ENCODE measurements around the gene FXN. TPM values are rescaled to one million over a fixed set of nuclear protein-coding genes. Genes with fewer than 3 reads are reported as not detected.
"Not testable (repeated sequence)": the region's sequence is repeated elsewhere in the genome, so short reads cannot be mapped to it uniquely, and the experiment has no call there.

FXN gene
- total and polyA plus RNA-seq, 2 donors (not counting 3 experiments of a cell fraction or from before 2014, with no cell fraction given): 18.2 to 21.2 TPM

GRCh38 chr9:69109152-69109551 is 73.6 kb downstream of the FXN start:
- POLR2A ChIA-PET: no interaction called here
- Histone ChIP-seq H3K79me2 (ENCODE audit: control insufficient read depth, insufficient read depth, low read length) (no peaks in the 10 kb centered on the region), H3K9me1 (replicated peaks; ENCODE audit: control insufficient read depth, extremely low read depth, insufficient read depth, low read length) (no peaks in the 10 kb centered on the region), H3K36me3 (ENCODE audit: control insufficient read depth in 2 of 2, extremely low read depth in 1 of 2, insufficient read depth in 2 of 2, low read length in 2 of 2) (no peaks in the 10 kb centered on the region), H3K27me3 (ENCODE audit: control insufficient read depth in 2 of 2, insufficient read depth in 2 of 2, low read length in 2 of 2) (no peaks in the 10 kb centered on the region), H4K20me1 (replicated peaks; ENCODE audit: control insufficient read depth, extremely low read depth, insufficient read depth, low read length) (no peaks in the 10 kb centered on the region), H3K9ac (replicated peaks; ENCODE audit: extremely low read depth, insufficient read depth, low read length) (no peak overlapping the region), H3K4me2 (ENCODE audit: insufficient read depth, low read length) (no peak overlapping the region), H3K4me1 (ENCODE audit: control insufficient read depth, extremely low read depth, insufficient read depth, low read length) (no peaks in the 10 kb centered on the region), H2AFZ (ENCODE audit: low read depth, low read length) (no peak overlapping the region), H3K27ac (ENCODE audit: insufficient read depth, low read depth, low read length) (no peak overlapping the region), H3K4me3 (replicated peaks in 1 of 3; ENCODE audit: insufficient read depth in 1 of 3, low read depth in 1 of 3, low read length in 3 of 3) (no peak overlapping the region), H3K9me3 (replicated peaks; ENCODE audit: control insufficient read depth, insufficient read depth, low read length) (no peaks in the 10 kb centered on the region)
- intact Hi-C loops (cut with micrococcal nuclease): no loop called here
- DNase-seq (ENCODE audit: low read depth, low spot score): no peak
- BruUV-seq (replicated peaks): no TSS peak
- no peak for TF ChIP-seq FOS (IDR thresholded peaks at IDR 0.05; ENCODE audit: borderline replicate concordance, insufficient read depth, low read length)
- no peak for TF ChIP-seq EZH2 (IDR thresholded peaks at IDR 0.05; ENCODE audit: borderline replicate concordance, low read depth, low read length, severe bottlenecking)
- TF ChIP-seq GATA2 (IDR thresholded peaks at IDR 0.05; ENCODE audit: insufficient read depth, insufficient read length, low read depth, low read length): no peak
- no peak for TF ChIP-seq JUN (IDR thresholded peaks at IDR 0.05; ENCODE audit: borderline replicate concordance, insufficient read depth, insufficient read length, low read depth)
- TF ChIP-seq MYC (IDR thresholded peaks at IDR 0.05; ENCODE audit: low read depth, low read length): no peak
- TF ChIP-seq CTCF (IDR thresholded peaks at IDR 0.05; ENCODE audit: extremely low read depth in 1 of 2, insufficient read depth in 1 of 2, low read depth in 1 of 2, low read length in 2 of 2): no peak
- TF ChIP-seq POLR2AphosphoS5 (IDR thresholded peaks at IDR 0.05; ENCODE audit: insufficient read depth, low read depth, low read length): no peak
- no peak for TF ChIP-seq MAX (IDR thresholded peaks at IDR 0.05; ENCODE audit: insufficient read depth, insufficient read length)
- TF ChIP-seq POLR2A (IDR thresholded peaks at IDR 0.05; ENCODE audit: low read depth, low read length): no peak
- dilution Hi-C loops (cut with MboI; ENCODE audit: extremely low pct_ligation_motif_present, low sequenced_read_pairs): no loop called here
- CTCF ChIA-PET: no interaction called here
- no peak for FAIRE-seq

- H3K4me2 ChIP-seq (ENCODE audit: insufficient read depth, low read length); intact Hi-C loops (cut with micrococcal nuclease); POLR2A ChIA-PET; H3K9me3 ChIP-seq (replicated peaks; ENCODE audit: control insufficient read depth, insufficient read depth, low read length); H4K20me1 ChIP-seq (replicated peaks; ENCODE audit: control insufficient read depth, extremely low read depth, insufficient read depth, low read length); H3K27ac ChIP-seq (ENCODE audit: insufficient read depth, low read depth, low read length); H3K4me1 ChIP-seq (ENCODE audit: control insufficient read depth, extremely low read depth, insufficient read depth, low read length); H3K36me3 ChIP-seq (ENCODE audit: control insufficient read depth in 2 of 2, extremely low read depth in 1 of 2, insufficient read depth in 2 of 2, low read length in 2 of 2); H3K27me3 ChIP-seq (ENCODE audit: control insufficient read depth in 2 of 2, insufficient read depth in 2 of 2, low read length in 2 of 2); H3K4me3 ChIP-seq (replicated peaks in 1 of 3; ENCODE audit: insufficient read depth in 1 of 3, low read depth in 1 of 3, low read length in 3 of 3); H3K79me2 ChIP-seq (ENCODE audit: control insufficient read depth, insufficient read depth, low read length); DNase-seq (ENCODE audit: low read depth, low spot score); H3K9ac ChIP-seq (replicated peaks; ENCODE audit: extremely low read depth, insufficient read depth, low read length); H3K9me1 ChIP-seq (replicated peaks; ENCODE audit: control insufficient read depth, extremely low read depth, insufficient read depth, low read length); BruUV-seq (replicated peaks); FAIRE-seq; dilution Hi-C loops (cut with MboI; ENCODE audit: extremely low pct_ligation_motif_present, low sequenced_read_pairs); H2AFZ ChIP-seq (ENCODE audit: low read depth, low read length): not testable (repeated sequence)
- CTCF ChIA-PET: interaction anchor here (1.0 to 1.2 kb wide), 3 partner anchors 10 to 55 kb away, joined by 3 to 5 read pairs (median 5); no protein-coding TSS in a partner anchor
Observed at GRCh38 chr9:69112646-69113045, 77.1 kb downstream of the FXN start.
